ENCODE measurements around the gene CALCOCO1.

DNA sequence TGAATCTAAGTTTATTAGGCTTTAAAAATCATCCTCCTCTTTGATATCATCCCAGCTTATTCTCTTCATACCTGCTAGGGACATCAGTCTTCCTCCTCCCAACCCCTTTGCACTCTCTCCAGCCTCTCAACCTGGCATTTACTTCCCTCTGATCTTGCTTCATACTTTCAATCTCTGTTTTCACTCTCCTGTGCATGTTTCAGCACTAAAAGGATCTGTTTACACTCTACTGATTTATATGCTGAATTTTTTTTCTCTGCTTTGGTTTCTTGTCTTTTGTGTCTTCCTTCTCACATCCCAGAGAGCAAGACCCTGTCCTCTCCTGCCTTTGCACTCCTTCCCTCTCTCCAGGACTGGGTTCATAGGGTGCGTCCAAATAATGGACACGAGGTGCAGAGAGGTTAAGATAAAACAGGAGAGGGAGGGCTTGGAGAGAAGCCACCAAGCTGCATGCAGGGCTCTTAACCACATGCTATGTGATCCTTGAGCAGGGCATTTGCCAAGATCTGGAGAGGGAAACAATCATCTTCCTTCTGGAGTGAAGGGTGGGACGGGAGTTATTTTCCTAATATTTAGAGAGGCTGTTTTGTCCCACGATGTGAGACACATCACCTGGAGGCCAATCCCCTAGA lies 27.5 kb upstream of the CALCOCO1 start:
- no peak for TF ChIP-seq EP300 (IDR thresholded peaks at IDR 0.05)
- no peak for TF ChIP-seq POLR2A (IDR thresholded peaks at IDR 0.05)
- TF ChIP-seq, protein P1, sequence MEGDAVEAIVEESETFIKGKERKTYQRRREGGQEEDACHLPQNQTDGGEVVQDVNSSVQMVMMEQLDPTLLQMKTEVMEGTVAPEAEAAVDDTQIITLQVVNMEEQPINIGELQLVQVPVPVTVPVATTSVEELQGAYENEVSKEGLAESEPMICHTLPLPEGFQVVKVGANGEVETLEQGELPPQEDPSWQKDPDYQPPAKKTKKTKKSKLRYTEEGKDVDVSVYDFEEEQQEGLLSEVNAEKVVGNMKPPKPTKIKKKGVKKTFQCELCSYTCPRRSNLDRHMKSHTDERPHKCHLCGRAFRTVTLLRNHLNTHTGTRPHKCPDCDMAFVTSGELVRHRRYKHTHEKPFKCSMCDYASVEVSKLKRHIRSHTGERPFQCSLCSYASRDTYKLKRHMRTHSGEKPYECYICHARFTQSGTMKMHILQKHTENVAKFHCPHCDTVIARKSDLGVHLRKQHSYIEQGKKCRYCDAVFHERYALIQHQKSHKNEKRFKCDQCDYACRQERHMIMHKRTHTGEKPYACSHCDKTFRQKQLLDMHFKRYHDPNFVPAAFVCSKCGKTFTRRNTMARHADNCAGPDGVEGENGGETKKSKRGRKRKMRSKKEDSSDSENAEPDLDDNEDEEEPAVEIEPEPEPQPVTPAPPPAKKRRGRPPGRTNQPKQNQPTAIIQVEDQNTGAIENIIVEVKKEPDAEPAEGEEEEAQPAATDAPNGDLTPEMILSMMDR (IDR thresholded peaks at IDR 0.05), result no peak
